HG03025 (cell line): Measurements from ENCODE around the gene CRYBB2.
"Not testable (repeated sequence)": the region's sequence is repeated elsewhere in the genome, so short reads cannot be mapped to it uniquely, and the experiment has no call there.

Experiments
- ATAC-seq: cut with Tn5 transposase; IDR thresholded peaks from one replicate; pipeline ENCODE4 v1.9.1; 2021; ENCODE audit warnings: mild to moderate bottlenecking, moderate library complexity; ENCODE audit not compliant: unreplicated experiment, low FRiP score

Gene CRYBB2

DNA sequence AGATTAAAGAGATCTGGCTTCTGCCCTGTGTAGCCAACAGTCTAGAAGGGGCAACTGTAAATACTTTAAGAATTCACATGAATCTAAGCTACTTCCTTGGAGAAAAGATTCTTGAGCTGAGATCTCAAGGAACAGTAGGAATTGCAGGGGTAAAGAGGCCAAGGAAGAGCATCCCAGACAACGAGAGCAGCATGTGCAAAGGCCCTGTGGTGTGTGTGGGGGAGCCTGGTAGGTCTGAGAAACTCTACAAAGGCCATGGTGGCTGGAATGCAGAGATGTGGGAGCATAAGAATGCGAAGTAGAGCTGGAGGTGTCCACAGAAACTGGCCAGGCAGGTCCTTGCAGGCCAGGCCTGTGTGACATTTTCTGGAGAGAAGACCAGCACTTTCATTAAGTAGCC lies 11.3 kb downstream of the CRYBB2 start:
- ATAC-seq = not testable (repeated sequence)

DNA sequence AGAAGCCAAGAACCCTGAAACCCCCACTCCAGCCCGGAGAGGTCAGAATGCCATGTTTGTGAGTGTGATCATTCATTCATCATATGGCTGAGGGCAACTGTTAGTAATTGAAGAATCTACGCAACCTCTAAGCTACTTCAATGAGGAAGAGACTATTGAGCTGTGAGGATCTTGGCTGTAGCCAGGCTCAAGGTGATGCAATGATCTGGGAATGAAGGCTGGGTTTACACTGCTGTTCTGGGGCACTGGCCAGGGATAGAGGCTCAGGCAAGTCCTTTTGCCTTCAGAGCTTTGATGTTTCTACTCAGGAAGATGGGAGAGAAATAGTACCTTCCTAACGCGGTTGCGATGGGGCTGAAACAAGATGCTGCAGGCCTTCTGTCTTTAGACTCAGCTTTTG lies 12.9 kb downstream of the CRYBB2 start:
- no peak for ATAC-seq

DNA sequence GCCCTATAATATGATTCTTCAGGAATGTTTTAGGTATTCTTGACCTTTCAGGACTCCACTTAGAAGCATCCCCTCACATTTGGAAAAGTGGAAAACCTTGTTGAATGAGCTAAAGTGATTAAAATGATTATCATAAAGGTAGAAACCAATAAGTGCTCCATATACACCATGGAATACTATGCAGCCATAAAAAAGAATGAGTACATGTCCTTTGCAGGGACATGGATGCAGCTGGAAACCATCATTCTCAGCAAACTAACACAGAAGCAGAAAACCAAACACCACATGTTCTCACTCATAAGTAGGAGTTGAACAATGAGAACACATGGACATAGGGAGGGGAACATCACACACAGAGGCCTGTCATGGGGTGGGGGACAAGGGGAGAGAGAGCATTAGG lies 14.3 kb downstream of the CRYBB2 start:
- ATAC-seq = not testable (repeated sequence)

DNA sequence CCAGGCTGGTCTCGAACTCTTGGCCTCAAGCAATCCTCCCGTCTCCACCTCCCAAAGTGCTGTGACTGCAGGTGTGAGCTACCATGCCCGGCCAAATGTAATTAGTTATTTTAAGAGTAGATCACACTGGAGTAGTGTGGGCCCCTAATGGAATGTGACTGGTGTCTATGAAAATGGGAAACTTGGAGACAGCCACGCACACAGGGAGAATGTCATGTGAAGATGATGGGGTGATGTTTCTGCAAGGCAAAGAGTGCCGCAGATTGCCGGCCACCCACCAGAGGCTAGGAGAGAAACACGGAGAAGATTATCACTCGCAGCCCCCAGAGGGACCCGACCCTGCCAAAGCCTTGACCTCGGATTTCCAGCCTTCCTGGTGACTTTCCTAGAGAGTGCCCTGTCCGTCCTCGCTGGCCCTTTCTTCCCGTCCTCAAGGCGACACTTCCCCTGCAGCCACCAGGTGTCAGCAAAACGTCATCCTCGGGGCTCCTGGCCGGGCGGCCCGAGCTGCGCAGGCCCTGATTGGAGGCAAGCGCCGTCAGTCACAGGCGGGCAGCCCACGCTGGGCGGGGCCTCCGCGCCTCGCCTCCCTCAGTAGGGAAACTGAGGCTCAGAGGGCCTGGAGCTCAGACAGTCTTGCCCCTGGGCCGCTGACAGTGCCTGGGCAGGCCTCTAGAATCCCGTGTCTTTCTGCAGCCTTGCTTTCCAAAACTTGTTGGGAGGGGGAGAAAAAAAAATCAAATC lies 16.3 kb downstream of the CRYBB2 start:
- no peak for ATAC-seq

DNA sequence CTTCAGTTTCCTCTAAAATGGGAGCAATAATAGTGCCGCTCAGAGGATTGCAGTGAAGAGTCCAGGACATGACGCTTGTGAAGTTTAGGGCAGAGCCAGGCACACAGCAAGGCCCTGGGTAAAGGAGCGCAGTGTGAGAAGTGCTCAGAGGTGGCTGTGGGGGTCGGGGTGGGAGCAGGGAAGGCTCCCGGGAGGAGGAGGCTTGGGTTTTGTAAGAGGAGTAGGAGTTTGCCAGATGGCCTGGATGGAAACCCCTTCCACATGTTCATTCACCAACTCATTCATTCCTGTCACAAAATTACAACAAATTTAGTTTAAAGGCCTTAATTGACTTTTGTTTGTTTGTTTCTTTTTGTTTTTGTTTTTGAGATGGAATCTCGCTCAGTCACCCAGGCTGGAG lies 17.0 kb downstream of the CRYBB2 start:
- no peak for ATAC-seq

DNA sequence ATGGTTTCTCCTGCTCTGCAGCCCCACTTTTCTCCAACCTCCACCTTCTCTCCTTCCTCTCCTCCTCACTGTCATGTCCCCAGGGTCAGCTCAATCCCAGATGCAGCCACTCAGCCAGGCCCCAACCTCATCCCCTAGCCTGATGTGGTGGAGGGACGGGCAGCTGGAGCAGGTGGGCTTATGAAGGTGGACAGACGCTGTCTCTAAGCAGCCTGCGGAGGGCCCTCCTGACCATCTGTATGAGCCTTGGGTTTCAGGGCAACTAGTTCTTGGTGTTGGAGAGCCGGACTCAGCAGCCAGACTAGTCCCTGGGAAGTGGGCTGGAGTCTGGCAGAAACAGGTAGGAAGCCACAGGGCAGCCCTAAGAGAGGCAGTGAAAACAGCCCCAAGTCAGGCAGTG lies 18.1 kb downstream of the CRYBB2 start:
- no peak for ATAC-seq

DNA sequence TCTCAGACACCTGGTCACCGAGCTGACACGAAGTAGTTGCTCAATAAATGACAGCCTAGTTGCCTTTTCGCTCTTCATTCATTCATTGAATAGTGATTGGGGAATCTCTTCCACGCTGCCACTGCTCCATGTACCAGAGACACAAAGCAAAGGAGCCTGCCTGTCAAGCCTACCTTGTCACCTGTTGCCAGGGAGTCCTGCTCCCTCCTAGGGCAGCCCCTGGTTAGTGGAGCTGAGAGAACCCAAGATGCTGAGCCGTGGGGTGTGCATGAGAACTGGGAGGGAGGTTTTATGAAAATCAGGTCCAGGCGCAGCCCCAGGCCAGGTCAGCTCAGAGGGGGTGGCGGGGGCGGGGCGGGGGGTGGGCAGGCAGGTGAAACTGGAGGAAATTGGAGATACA lies 18.6 kb downstream of the CRYBB2 start:
- not testable (repeated sequence) for ATAC-seq

DNA sequence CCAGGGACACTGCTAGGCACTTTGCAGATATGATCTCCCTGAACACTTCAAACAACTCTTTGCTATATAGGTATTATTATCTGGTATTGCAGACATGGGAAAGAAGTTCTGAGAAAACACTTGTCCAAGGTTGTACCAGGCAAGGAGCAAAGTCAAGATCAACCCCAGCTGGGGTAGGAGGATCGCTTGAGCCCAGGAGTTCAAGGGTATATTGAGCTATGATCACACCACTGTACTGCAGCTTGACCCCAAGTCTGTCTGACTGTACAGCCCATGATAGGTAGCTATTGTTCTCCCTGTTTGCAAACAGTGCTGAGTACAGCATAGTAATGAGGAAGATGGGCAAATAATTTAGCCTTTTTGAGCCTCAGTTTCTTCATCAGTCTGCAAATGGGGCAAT lies 35.7 kb downstream of the CRYBB2 start:
- not testable (repeated sequence) for ATAC-seq

DNA sequence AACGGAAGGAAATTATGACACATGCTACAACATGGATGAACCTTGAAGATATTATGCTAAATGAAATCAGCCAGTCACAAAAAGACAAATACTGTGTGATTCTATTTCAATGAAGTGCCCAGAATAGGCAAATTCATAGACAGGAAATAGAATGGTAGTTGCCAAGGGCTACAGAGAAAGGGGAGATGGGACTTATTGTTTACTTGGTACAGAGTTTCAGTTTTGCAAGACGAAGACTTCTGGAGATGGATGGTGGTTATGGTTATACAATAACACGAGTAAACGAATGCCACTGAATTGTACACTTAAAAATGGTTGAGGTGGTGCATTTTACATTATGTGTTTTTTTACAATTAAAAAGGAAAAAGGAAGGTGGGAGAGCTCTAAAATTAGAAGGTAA lies 48.1 kb downstream of the CRYBB2 start:
- ATAC-seq = not testable (repeated sequence)

DNA sequence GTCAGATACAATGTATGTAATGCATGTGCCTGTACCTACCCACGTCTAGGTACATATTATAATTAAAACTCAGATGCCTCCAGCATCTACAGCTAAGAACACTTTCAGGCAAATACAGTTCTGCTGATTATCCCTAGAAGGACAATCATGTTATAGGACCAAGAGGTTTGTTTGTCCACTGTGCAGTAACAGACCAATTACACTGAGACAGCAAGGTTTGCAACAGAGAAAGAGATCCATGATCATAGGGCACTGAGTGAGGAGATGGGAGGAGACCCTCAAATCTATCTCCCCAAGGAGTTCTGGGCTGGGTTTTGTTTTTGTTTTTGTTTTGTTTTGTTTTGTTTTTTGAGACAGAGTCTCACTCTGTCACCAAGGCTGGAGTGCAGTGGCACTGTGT lies 49.5 kb downstream of the CRYBB2 start:
- not testable (repeated sequence) for ATAC-seq

DNA sequence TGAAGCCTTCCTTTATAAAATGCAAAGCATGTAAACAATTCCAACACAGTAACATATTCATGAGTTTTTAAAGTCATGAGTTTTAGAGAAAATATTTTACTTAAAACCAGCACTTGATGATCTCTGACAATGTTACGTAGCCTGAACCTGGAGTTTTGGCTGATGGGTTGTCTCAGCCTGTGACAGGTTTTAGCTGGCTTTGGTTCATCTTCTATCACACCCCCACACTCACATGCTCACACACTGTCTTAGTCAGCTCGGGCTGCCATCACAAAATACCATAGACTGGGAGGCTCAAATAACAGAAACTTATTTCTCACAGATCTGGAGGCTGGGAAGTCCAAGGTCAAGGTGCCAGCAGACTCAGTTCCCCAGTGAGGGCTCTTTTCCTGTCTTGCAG lies 50.6 kb downstream of the CRYBB2 start:
- not testable (repeated sequence) for ATAC-seq

DNA sequence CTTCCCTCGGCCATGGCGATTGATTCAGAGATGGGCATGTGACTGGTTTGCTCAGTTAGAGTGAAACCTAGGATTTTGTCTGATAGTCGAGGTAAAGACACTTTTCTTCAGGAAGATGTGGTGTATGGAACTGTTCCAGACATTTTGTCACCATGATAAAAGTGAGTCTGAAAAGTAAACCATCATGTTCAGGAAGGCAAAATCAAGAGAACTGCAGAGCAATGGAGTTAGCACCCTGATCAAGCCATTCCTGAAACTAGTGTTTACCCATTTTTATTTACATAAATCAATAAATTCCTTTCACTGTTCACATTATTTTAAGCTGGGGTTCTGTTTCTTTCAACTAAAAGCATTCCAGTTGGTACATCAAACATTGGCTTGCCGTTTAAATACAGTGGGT lies 53.8 kb downstream of the CRYBB2 start:
- ATAC-seq = not testable (repeated sequence)

DNA sequence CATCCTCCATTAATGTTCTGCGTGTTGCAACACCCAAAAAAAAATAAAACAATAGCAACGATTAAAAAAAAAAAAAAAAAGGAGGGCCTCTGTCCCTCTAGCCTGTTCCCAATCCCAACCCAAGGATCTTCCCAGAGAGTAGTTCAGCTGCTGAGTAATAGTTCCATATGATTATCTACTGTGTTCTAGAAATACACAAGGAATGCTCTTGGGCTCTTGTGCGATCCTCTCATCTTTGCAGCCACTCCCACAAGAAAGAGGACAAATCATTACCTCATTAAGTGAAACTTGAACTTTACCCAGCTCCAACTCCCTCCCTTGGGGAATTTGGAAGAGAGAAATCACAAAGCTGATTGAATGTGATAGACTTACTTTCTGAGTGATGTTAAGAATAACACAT lies 54.5 kb downstream of the CRYBB2 start:
- ATAC-seq = not testable (repeated sequence)

DNA sequence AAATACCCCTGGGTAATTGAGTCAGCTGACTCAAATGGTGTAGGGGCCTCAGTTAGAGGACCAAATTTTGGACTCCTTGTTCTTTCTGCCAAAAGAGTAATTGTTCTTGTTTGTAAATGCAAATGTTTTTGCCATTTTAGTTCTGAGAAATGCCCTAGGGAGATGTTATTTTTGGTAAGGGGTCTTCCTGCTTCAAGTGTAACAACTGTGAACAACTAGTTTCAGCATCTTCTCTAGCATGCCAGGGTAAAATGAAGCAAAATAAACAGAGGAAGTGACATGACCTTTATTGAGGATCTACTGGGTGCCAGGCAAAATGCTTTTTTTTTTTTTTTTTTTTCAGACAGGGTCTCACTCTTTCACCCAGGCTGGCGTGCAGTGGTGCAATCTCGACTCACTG lies 60.7 kb downstream of the CRYBB2 start:
- not testable (repeated sequence) for ATAC-seq
